ENCODE measurements around the gene ZNF827. TPM values are rescaled to one million over a fixed set of nuclear protein-coding genes. Genes with fewer than 3 reads are reported as not detected.

ZNF827 gene
- polyA plus RNA-seq, 1 donor from 2014 or later = 12.1 TPM

GRCh38 chr4:145843148-145843547 lies 95.5 kb downstream of the ZNF827 start:
- Histone ChIP-seq H3K9me3 (ENCODE audit: low read length) (no peaks in the 10 kb centered on the region), H3K9ac (ENCODE audit: low read length) (no peak overlapping the region), H3K79me2 (replicated peaks; ENCODE audit: insufficient read depth, low read length) (no peaks in the 10 kb centered on the region), H3K4me2 (ENCODE audit: low read length) (no peak overlapping the region), H3K9me2 (ENCODE audit: insufficient read depth, low read length) (no peaks in the 10 kb centered on the region), H3F3A (ENCODE audit: insufficient read depth, low read length, poor library complexity, severe bottlenecking) (no peaks in the 10 kb centered on the region), H3K36me3 (ENCODE audit: insufficient read depth, low read length) (peaks cover 4% of the 10 kb centered on the region), H3K4me3 (ENCODE audit: low read length) (no peak overlapping the region), H2AFZ (ENCODE audit: low read depth, low read length) (no peak overlapping the region), H3K27ac (ENCODE audit: low read length) (no peak overlapping the region), H4K20me1 (ENCODE audit: insufficient read depth) (no peaks in the 10 kb centered on the region), H3K27me3 (ENCODE audit: insufficient read depth, low read depth, low read length) (no peaks in the 10 kb centered on the region)
- TF ChIP-seq EZH2 (IDR thresholded peaks at IDR 0.05; ENCODE audit: borderline replicate concordance, insufficient read depth, low read length, poor library complexity, severe bottlenecking) = no peak
- TF ChIP-seq RAD21 (conservative IDR thresholded peaks at IDR 0.05) = no peak
- no peak for TF ChIP-seq EP300 (conservative IDR thresholded peaks at IDR 0.05; ENCODE audit: poor library complexity, severe bottlenecking)
- no peak for TF ChIP-seq POLR2AphosphoS5 (IDR thresholded peaks at IDR 0.05)
- no peak for TF ChIP-seq MXI1 (conservative IDR thresholded peaks at IDR 0.05; ENCODE audit: poor library complexity, severe bottlenecking)
- no peak for TF ChIP-seq REST (IDR thresholded peaks at IDR 0.05; ENCODE audit: borderline replicate concordance)
- TF ChIP-seq TAF1 (IDR thresholded peaks at IDR 0.05; ENCODE audit: low read depth) = no peak
- TF ChIP-seq CTCF (IDR thresholded peaks at IDR 0.05; ENCODE audit: poor library complexity, severe bottlenecking) = no peak
- no peak for TF ChIP-seq SMC3 (conservative IDR thresholded peaks at IDR 0.05; ENCODE audit: poor library complexity)

- H3K27me3 ChIP-seq (ENCODE audit: insufficient read depth, low read depth, low read length) = no peaks in the 10 kb centered on the region
- H3K4me2 ChIP-seq (ENCODE audit: low read length) = no peak overlapping the region
- no peak for TF ChIP-seq EZH2 (IDR thresholded peaks at IDR 0.05; ENCODE audit: borderline replicate concordance, insufficient read depth, low read length, poor library complexity, severe bottlenecking)
- TF ChIP-seq POLR2AphosphoS5 (IDR thresholded peaks at IDR 0.05) = no peak
- TF ChIP-seq TAF1 (IDR thresholded peaks at IDR 0.05; ENCODE audit: low read depth) = no peak
- no peak for TF ChIP-seq SMC3 (conservative IDR thresholded peaks at IDR 0.05; ENCODE audit: poor library complexity)
- TF ChIP-seq EP300 (conservative IDR thresholded peaks at IDR 0.05; ENCODE audit: poor library complexity, severe bottlenecking) = no peak
- TF ChIP-seq REST (IDR thresholded peaks at IDR 0.05; ENCODE audit: borderline replicate concordance) = no peak
- TF ChIP-seq RAD21 (conservative IDR thresholded peaks at IDR 0.05) = no peak
- no peak for TF ChIP-seq MXI1 (conservative IDR thresholded peaks at IDR 0.05; ENCODE audit: poor library complexity, severe bottlenecking)
- no peak for TF ChIP-seq CTCF (IDR thresholded peaks at IDR 0.05; ENCODE audit: poor library complexity, severe bottlenecking)
- no peak overlapping the region for H3K9ac ChIP-seq (ENCODE audit: low read length)
- no peaks in the 10 kb centered on the region for H4K20me1 ChIP-seq (ENCODE audit: insufficient read depth)
- H3K9me3 ChIP-seq (ENCODE audit: low read length) = no peaks in the 10 kb centered on the region
- no peak overlapping the region for H3K27ac ChIP-seq (ENCODE audit: low read length)
- no peaks in the 10 kb centered on the region for H3K9me2 ChIP-seq (ENCODE audit: insufficient read depth, low read length)
- no peaks in the 10 kb centered on the region for H3K79me2 ChIP-seq (replicated peaks; ENCODE audit: insufficient read depth, low read length)
- H3K36me3 ChIP-seq (ENCODE audit: insufficient read depth, low read length) = peaks cover 4% of the 10 kb centered on the region
- no peak overlapping the region for H2AFZ ChIP-seq (ENCODE audit: low read depth, low read length)
- no peak overlapping the region for H3K4me3 ChIP-seq (ENCODE audit: low read length)
- H3F3A ChIP-seq (ENCODE audit: insufficient read depth, low read length, poor library complexity, severe bottlenecking) = no peaks in the 10 kb centered on the region
Measured at GRCh38 chr4:145842224-145842887, 96.3 kb downstream of the ZNF827 start.

Measured in neural cell (in vitro differentiated cells).